K562 (cell line): ENCODE measurements around the gene VPS35L.

Experiments
- BHLHE40 ChIP-seq: IDR thresholded peaks from 2 replicates; pipeline ENCODE4 v1.6.1; 2011; ENCODE audit warnings: low read length, improper control_type of control experiment
- EGR1 ChIP-seq: fragments of 450-650 bp; conservative IDR thresholded peaks from 2 replicates; pipeline ENCODE4 v1.6.1; 2017; ENCODE audit warnings: mild to moderate bottlenecking
- GMEB1 ChIP-seq: fragments of 250-450 bp; sonication (Bioruptor Pico); IDR thresholded peaks from 2 replicates; pipeline ENCODE4 v1.4.0; 2020; ENCODE audit warnings: mild to moderate bottlenecking
- GTF2F1 ChIP-seq: IDR thresholded peaks from 2 replicates; pipeline ENCODE4 v1.6.1; 2011; ENCODE audit warnings: low read depth, low read length, improper control_type of control experiment
- JUN ChIP-seq, 2 experiments: sonication (generic) in 1 of 2; formaldehyde crosslinking in 1 of 2; IDR thresholded peaks; 2 replicates each; pipeline versions ENCODE4 v1.6.1 to v1.8.0; 2012 to 2022; ENCODE audit warnings: borderline replicate concordance in 2 of 2, mild to moderate bottlenecking in 2 of 2, improper control_type of control experiment in 1 of 2, low read depth in 1 of 2, low read length in 1 of 2, missing genetic modification reagents in 1 of 2
- POLR2AphosphoS5 ChIP-seq: IDR thresholded peaks from 2 replicates; pipeline ENCODE4 v1.6.1; 2011; ENCODE audit warnings: mild to moderate bottlenecking, low read depth, low read length, moderate library complexity; ENCODE audit not compliant: control insufficient read depth, insufficient read depth
- RFX7 ChIP-seq: fragments of 250-450 bp; sonication (Bioruptor Pico); IDR thresholded peaks from 2 replicates; pipeline ENCODE4 v1.5.1; 2021; ENCODE audit warnings: mild to moderate bottlenecking
- SPI1 ChIP-seq: IDR thresholded peaks from 2 replicates; pipeline ENCODE4 v1.6.1; 2011; ENCODE audit warnings: low read depth, low read length, control low read depth, borderline replicate concordance
- TAF1 ChIP-seq: IDR thresholded peaks from 2 replicates; pipeline ENCODE4 v1.6.1; 2011; ENCODE audit warnings: mild to moderate bottlenecking, low read length, moderate library complexity; ENCODE audit not compliant: insufficient read depth, control insufficient read depth, severe bottlenecking; ENCODE audit errors: extremely low read depth
- USF2 ChIP-seq: sonication (generic); formaldehyde crosslinking; IDR thresholded peaks from 2 replicates; pipeline ENCODE4 v1.5.0; 2020; ENCODE audit warnings: missing genetic modification reagents
- ZNF512 ChIP-seq: IDR thresholded peaks from 2 replicates; pipeline ENCODE4 v1.6.1; 2016; ENCODE audit warnings: missing genetic modification characterization, missing compliant biosample characterization
- TF ChIP-seq, protein P1 (sequence below), 3 experiments: IDR thresholded peaks in 2 of 3; conservative IDR thresholded peaks in 1 of 3; 2 replicates each; pipeline ENCODE4 v1.5.1; 2011 to 2012; ENCODE audit warnings: low read length in 3 of 3, mild to moderate bottlenecking in 3 of 3, control low read depth in 2 of 3, improper control_type of control experiment in 1 of 3, inconsistent platforms in 1 of 3, low read depth in 1 of 3, mixed read lengths in 1 of 3, moderate library complexity in 1 of 3; ENCODE audit not compliant: insufficient read depth in 2 of 3
- TF ChIP-seq, protein P2 (sequence below), 2 experiments: fragments of 450-650 bp in 1 of 2; sonication (generic) in 1 of 2; formaldehyde crosslinking in 1 of 2; IDR thresholded peaks in 1 of 2; conservative IDR thresholded peaks in 1 of 2; 2 replicates each; pipeline versions ENCODE4 v1.6.1 to v1.8.1; 2016 to 2023; ENCODE audit warnings: mild to moderate bottlenecking in 2 of 2, moderate library complexity in 2 of 2, inconsistent platforms in 1 of 2, missing genetic modification reagents in 1 of 2
- TF ChIP-seq, protein P3 (sequence below), 2 experiments: fragments of 450-650 bp; formaldehyde crosslinking in 1 of 2; IDR thresholded peaks; 2 replicates each; pipeline versions ENCODE4 v1.4.0 to v1.6.1; 2014 to 2020; ENCODE audit warnings: mild to moderate bottlenecking in 2 of 2, borderline replicate concordance in 1 of 2, low read depth in 1 of 2

GRCh38 chr16:19664166-19664565 is 108.7 kb downstream of the VPS35L start:
- no peak for TF ChIP-seq GTF2F1
- TF ChIP-seq POLR2AphosphoS5, result no peak
- TF ChIP-seq, protein P1, sequence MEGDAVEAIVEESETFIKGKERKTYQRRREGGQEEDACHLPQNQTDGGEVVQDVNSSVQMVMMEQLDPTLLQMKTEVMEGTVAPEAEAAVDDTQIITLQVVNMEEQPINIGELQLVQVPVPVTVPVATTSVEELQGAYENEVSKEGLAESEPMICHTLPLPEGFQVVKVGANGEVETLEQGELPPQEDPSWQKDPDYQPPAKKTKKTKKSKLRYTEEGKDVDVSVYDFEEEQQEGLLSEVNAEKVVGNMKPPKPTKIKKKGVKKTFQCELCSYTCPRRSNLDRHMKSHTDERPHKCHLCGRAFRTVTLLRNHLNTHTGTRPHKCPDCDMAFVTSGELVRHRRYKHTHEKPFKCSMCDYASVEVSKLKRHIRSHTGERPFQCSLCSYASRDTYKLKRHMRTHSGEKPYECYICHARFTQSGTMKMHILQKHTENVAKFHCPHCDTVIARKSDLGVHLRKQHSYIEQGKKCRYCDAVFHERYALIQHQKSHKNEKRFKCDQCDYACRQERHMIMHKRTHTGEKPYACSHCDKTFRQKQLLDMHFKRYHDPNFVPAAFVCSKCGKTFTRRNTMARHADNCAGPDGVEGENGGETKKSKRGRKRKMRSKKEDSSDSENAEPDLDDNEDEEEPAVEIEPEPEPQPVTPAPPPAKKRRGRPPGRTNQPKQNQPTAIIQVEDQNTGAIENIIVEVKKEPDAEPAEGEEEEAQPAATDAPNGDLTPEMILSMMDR (IDR thresholded peaks at IDR 0.05 in 2 of 3, conservative IDR thresholded peaks at IDR 0.05 in 1 of 3; ENCODE audit: insufficient read depth in 2 of 3, low read depth in 1 of 3, low read length in 3 of 3), result no peak
- TF ChIP-seq TAF1, result no peak
- TF ChIP-seq GMEB1 (CRISPR knock-in tag), result no peak
- TF ChIP-seq, protein P2, sequence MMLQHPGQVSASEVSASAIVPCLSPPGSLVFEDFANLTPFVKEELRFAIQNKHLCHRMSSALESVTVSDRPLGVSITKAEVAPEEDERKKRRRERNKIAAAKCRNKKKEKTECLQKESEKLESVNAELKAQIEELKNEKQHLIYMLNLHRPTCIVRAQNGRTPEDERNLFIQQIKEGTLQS (IDR thresholded peaks at IDR 0.05), result no peak
- TF ChIP-seq, protein P2 (CRISPR knock-in tag; conservative IDR thresholded peaks at IDR 0.05), result no peak
- TF ChIP-seq JUN (IDR thresholded peaks at IDR 0.05; ENCODE audit: borderline replicate concordance, low read depth, low read length), result no peak
- TF ChIP-seq JUN (CRISPR knock-in tag; IDR thresholded peaks at IDR 0.05; ENCODE audit: borderline replicate concordance), result no peak
- no peak for TF ChIP-seq USF2
- no peak for TF ChIP-seq ZNF512 (tag)
- TF ChIP-seq EGR1, result no peak
- TF ChIP-seq SPI1, result no peak
- no peak for TF ChIP-seq BHLHE40
- TF ChIP-seq, protein P3, sequence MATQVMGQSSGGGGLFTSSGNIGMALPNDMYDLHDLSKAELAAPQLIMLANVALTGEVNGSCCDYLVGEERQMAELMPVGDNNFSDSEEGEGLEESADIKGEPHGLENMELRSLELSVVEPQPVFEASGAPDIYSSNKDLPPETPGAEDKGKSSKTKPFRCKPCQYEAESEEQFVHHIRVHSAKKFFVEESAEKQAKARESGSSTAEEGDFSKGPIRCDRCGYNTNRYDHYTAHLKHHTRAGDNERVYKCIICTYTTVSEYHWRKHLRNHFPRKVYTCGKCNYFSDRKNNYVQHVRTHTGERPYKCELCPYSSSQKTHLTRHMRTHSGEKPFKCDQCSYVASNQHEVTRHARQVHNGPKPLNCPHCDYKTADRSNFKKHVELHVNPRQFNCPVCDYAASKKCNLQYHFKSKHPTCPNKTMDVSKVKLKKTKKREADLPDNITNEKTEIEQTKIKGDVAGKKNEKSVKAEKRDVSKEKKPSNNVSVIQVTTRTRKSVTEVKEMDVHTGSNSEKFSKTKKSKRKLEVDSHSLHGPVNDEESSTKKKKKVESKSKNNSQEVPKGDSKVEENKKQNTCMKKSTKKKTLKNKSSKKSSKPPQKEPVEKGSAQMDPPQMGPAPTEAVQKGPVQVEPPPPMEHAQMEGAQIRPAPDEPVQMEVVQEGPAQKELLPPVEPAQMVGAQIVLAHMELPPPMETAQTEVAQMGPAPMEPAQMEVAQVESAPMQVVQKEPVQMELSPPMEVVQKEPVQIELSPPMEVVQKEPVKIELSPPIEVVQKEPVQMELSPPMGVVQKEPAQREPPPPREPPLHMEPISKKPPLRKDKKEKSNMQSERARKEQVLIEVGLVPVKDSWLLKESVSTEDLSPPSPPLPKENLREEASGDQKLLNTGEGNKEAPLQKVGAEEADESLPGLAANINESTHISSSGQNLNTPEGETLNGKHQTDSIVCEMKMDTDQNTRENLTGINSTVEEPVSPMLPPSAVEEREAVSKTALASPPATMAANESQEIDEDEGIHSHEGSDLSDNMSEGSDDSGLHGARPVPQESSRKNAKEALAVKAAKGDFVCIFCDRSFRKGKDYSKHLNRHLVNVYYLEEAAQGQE (IDR thresholded peaks at IDR 0.05; ENCODE audit: borderline replicate concordance), result no peak
- TF ChIP-seq, protein P3 (CRISPR knock-in tag; IDR thresholded peaks at IDR 0.05; ENCODE audit: low read depth), result no peak
- no peak for TF ChIP-seq RFX7
